ENCODE data around the gene IL17F.

The IL17F gene

GRCh38 chr6:52284460-52285176 lies 40.3 kb upstream of the IL17F start, which contains the start of gene MCM3:
TSS of gene MCM3 (minus strand) at chr6:52284742. CDS start at chr6:52284674, 68 bp downstream.
- TF ChIP-seq CTCF (IDR thresholded peaks at IDR 0.05; ENCODE audit: low read depth, low read length), result no peak
- peak; percentile 99 for DNase-seq (ENCODE audit: low read depth, low spot score)
- peak within 1 kb of the TSS; percentile 75 for H3K4me3 ChIP-seq (ENCODE audit: low read depth, low read length)
- in situ Hi-C loops (cut with HindIII; ENCODE audit: low sequenced_read_pairs), result loop anchor here (25.0 kb wide), 1 partner anchor 378 kb away; the partner anchor contains the start of gene TMEM14A

- peak overlapping the region; percentile 75 for H3K4me3 ChIP-seq (ENCODE audit: low read depth, low read length)
- in situ Hi-C loops (cut with HindIII; ENCODE audit: low sequenced_read_pairs), result loop anchor here (25.0 kb wide), 1 partner anchor 378 kb away; the partner anchor contains the start of gene TMEM14A
- no peak for DNase-seq (ENCODE audit: low read depth, low spot score)
- no peak for TF ChIP-seq CTCF (IDR thresholded peaks at IDR 0.05; ENCODE audit: low read depth, low read length)
Measured at GRCh38 chr6:52284131-52284459, 39.8 kb upstream of the IL17F start.

DNA sequence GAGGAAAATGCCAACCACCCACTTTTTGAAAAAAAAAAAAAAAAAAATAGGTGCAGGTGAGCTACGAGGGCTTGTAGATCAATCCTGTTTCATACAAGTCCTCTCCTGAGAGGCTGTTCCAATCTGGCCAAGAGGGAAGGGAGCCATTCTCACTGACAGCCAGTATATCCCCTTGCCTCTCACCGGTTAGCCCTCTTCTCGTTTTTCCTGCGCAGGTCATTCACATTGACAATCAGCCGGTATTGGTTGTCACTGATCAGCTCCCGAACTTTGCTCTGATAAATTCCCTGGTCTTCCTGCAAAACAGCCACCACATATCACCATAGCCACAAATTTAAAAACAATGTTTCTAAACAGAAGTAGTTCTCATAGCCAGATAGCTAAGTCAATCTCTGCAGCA lies 38.8 kb upstream of the IL17F start:
- H3K4me3 ChIP-seq (ENCODE audit: low read depth, low read length), result no peak overlapping the region
- no peak for TF ChIP-seq CTCF (IDR thresholded peaks at IDR 0.05; ENCODE audit: low read depth, low read length)
- DNase-seq (ENCODE audit: low read depth, low spot score), result no peak
- in situ Hi-C loops (cut with HindIII; ENCODE audit: low sequenced_read_pairs), result loop anchor here (25.0 kb wide), 1 partner anchor 379 kb away; the partner anchor contains the start of gene TMEM14A

- no peak for DNase-seq (ENCODE audit: low read depth, low spot score)
- no peak for TF ChIP-seq CTCF (IDR thresholded peaks at IDR 0.05; ENCODE audit: low read depth, low read length)
- in situ Hi-C loops (cut with HindIII; ENCODE audit: low sequenced_read_pairs), result loop anchor here (25.0 kb wide), 1 partner anchor 386 kb away; the partner anchor contains the start of gene TMEM14A
Measured at GRCh38 chr6:52276130-52276529, 31.8 kb upstream of the IL17F start.

DNA sequence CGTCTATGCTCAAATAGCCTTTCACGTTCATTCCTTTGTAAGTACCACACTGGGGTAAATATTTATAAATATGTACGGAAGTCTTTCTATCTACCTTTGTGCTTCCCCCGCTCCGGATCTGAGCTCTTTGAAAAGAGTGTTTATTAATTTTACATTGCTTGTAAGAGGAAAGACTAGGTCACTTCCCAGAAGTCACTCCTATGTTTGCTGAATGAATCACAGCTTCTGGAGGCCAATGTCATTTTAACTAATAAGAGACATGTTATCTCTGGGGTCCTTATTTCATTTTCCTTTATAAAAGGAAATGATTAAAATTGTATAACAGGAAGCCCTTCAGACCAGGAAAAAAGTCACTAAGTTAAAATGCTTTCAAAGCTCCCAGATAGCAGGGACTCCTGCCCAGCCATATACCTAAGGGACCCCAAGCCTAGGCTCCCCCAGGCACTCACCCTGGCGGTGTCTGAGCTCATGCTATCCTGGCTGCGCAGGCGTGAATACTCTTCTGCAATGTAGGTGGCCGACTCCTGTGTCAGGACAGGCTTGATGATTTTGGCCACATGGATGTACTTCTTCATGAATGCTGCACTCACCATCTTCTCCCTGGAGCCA lies 27.7 kb upstream of the IL17F start:
- H3K4me3 ChIP-seq (ENCODE audit: low read depth, low read length), result no peak overlapping the region
- no peak for DNase-seq (ENCODE audit: low read depth, low spot score)
- in situ Hi-C loops (cut with HindIII; ENCODE audit: low sequenced_read_pairs), result no loop called here
- TF ChIP-seq CTCF (IDR thresholded peaks at IDR 0.05; ENCODE audit: low read depth, low read length), result no peak

More at GRCh38 chr6:52276130-52276529, 31.8 kb upstream of the IL17F start:
- no peak overlapping the region for H3K4me3 ChIP-seq (ENCODE audit: low read depth, low read length)

- TF ChIP-seq CTCF (IDR thresholded peaks at IDR 0.05; ENCODE audit: low read depth, low read length), result peak; percentile 99
- in situ Hi-C loops (cut with HindIII; ENCODE audit: low sequenced_read_pairs), result no loop called here
- H3K4me3 ChIP-seq (ENCODE audit: low read depth, low read length), result no peak overlapping the region
- DNase-seq (ENCODE audit: low read depth, low spot score), result peak; percentile 65
Measured at GRCh38 chr6:52263709-52264540, 19.6 kb upstream of the IL17F start.

Measured in astrocyte of the spinal cord (primary cell).